GM18861 (cell line): Measurements from ENCODE around the gene PRRX2.
"Not testable (repeated sequence)": the region's sequence is repeated elsewhere in the genome, so short reads cannot be mapped to it uniquely, and the experiment has no call there.

ENCODE experiments used
- ATAC-seq: cut with Tn5 transposase; IDR thresholded peaks from one replicate; pipeline ENCODE4 v1.9.1; 2021; ENCODE audit not compliant: unreplicated experiment

Gene PRRX2

GRCh38 chr9:129636343-129636742 is 29.1 kb upstream of the PRRX2 start:
- ATAC-seq = not testable (repeated sequence)

- ATAC-seq = no peak
Observed at GRCh38 chr9:129637102-129637501, 28.3 kb upstream of the PRRX2 start.

- no peak for ATAC-seq
Observed at GRCh38 chr9:129637673-129638439, 27.6 kb upstream of the PRRX2 start.

GRCh38 chr9:129639034-129639630 is 26.3 kb upstream of the PRRX2 start:
- ATAC-seq = no peak

GRCh38 chr9:129639756-129640085 is 25.7 kb upstream of the PRRX2 start:
- no peak for ATAC-seq

- no peak for ATAC-seq
Observed at GRCh38 chr9:129640086-129640870, 25.2 kb upstream of the PRRX2 start.

GRCh38 chr9:129640871-129641749 is 24.3 kb upstream of the PRRX2 start:
- ATAC-seq = no peak

- peak; percentile 81 for ATAC-seq
Observed at GRCh38 chr9:129641750-129642585, 23.5 kb upstream of the PRRX2 start, which contains the start of gene ASB6. Gene ASB6 (minus strand): TSS chr9:129642151. CDS start chr9:129641999, 152 bp downstream.

GRCh38 chr9:129643706-129644105 is 21.7 kb upstream of the PRRX2 start:
- no peak for ATAC-seq

GRCh38 chr9:129644365-129644764 is 21.1 kb upstream of the PRRX2 start:
- ATAC-seq = no peak

GRCh38 chr9:129644902-129645301 is 20.5 kb upstream of the PRRX2 start:
- ATAC-seq = no peak

- ATAC-seq = no peak
Observed at GRCh38 chr9:129646252-129646651, 19.2 kb upstream of the PRRX2 start.

GRCh38 chr9:129646654-129647053 is 18.8 kb upstream of the PRRX2 start:
- ATAC-seq = no peak

GRCh38 chr9:129647635-129648034 is 17.8 kb upstream of the PRRX2 start:
- no peak for ATAC-seq

GRCh38 chr9:129648092-129648763 is 17.2 kb upstream of the PRRX2 start:
- ATAC-seq = no peak

GRCh38 chr9:129648764-129649115 is 16.7 kb upstream of the PRRX2 start:
- no peak for ATAC-seq

- no peak for ATAC-seq
Observed at GRCh38 chr9:129649726-129650679, 15.4 kb upstream of the PRRX2 start.

GRCh38 chr9:129650680-129651235 is 14.7 kb upstream of the PRRX2 start:
- ATAC-seq = no peak
